Airway epithelial cell (primary cell): ENCODE results near the gene BFAR. TPM values are rescaled to one million over a fixed set of nuclear protein-coding genes. Genes with fewer than 3 reads are reported as not detected.

Experiments used
- total RNA-seq: library from RNA; depleted of rRNA; stranded (reverse); fragments of >200 nt; gene quantifications from 2 replicates; pipeline ENCODE4 v1.2.3, GENCODE V29; 2015

Gene BFAR
- 52.9 and 60.6 TPM in 2 replicates for total RNA-seq

GRCh38 chr16:14632693-14633569 is at the start of gene BFAR:
BFAR (plus strand) TSS chr16:14632951; CDS start chr16:14644347, 11,396 bp downstream.

DNA sequence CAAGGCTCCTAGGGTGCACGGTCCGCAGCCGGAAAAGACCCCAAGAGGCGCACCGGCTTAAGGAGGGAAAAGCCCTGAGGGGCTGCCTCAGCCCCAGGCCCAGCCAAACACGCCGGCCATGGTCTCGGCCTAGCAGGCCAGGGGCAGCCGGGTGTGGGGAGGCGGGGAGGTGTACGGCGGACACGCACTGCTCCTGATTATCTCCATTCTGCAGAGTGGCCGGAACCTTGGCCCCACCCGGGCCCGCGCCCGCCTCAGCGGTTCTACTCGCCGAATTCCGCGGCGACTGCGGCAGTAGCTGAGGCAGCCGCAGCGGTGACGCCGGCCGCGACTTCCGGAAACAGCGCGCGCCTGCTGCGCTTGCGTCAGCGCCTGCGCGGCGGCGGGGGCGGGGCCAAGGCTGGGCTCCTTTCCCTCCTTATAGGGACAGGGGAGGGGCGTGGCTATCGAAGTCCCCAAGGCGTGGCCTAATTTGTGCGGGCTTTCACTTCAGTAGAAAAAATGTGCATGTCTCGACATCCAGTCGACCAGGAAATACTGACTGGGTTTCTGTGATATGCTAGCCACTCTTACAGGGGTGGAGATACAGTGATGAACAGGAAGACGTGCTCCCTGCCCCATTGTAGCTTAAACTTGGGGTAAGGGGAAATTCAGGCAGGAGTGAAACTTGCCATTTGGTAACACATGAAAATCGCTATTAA is 2.7 kb upstream of the BFAR start, which contains the start of gene PARN:
Gene PARN, minus strand, starts transcription at position 342 of the 701 bp plus-strand sequence. Its CDS starts 135 bp downstream, at position 207.

DNA sequence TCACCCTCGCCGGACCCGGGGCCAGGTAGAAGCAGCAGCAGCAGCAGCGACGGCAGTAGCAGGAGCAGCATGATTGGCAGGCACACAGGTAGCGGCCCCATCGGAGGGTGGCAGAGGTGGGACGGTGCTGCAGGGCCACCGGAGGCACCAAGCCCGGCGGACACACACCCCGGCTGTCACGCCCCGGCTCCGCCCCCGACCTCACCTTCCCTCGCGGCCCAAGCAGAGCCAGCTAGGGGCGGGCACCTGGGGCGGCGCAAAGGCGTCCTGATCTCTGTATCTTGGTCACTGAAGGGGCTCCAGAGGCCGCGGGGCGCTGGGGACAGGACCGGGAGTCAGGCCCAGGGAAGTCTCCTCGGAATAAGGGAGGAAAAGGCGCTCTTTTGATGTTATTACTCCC is 61.4 kb downstream of the BFAR start, which contains the start of gene PLA2G10:
Gene PLA2G10, minus strand, starts transcription at position 180 of the 400 bp plus-strand sequence. Its CDS starts 79 bp downstream, at position 101.

DNA sequence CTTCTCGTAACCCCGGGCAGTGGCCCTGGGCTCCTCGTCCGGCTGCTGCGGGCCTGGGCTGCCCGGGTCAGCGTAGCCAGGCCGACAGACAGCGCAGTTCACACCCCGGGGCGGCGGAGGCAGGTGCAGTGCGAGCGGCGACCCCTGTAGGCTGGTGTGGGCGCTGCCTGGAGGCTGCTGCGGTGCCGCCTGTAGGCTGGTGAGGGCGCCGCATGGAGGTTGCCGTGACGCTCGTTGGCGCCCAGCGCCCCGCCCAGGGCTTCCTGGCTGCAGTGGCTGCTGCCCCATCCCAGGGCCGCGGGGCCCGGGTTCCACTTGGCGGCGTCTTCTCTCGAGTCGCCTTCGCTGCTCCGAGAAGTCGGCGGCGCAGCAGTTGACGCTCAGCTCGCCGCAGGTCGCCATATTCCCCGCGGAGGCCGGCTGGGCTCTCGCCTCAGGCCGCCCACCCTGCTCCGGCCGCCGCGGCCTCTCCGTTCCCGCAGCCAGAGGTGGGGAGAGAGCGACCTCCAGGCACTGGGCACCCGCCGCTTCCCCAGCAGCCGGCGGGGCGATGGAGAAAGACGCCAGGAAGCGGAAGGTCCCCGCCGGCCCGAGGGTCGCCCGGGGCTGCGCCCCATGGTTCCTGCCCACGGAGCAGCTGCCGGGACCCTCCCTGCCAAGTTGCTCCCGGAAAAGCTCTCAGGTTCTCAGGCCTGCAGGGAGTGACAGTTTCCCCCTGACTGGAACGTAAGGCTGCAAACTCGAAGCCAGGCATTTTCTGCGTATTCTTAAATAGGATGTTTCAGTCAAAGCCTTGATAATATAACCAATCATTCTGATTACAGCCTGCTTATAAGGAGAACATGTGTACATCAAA is 70.6 kb downstream of the BFAR start, which contains the start of gene NPIPA3:
Gene NPIPA3, plus strand, starts transcription at position 256 of the 856 bp plus-strand sequence. CDS start 5,533 bp downstream, outside the sequence.

Other genes starting within 250 kb of the BFAR start
- gene PARN, start 2.7 kb upstream of the BFAR start, total RNA-seq: 21.7 and 39.2 TPM in 2 replicates
- gene PLA2G10, start 61.4 kb downstream of the BFAR start, total RNA-seq: not detected in 2 replicates
- not detected in 2 replicates for gene NPIPA3, start 70.5 kb downstream of the BFAR start, total RNA-seq
- gene NPIPA2, start 109.6 kb downstream of the BFAR start, total RNA-seq: not detected in 2 replicates
- gene NOMO1, start 200.8 kb downstream of the BFAR start, total RNA-seq: 80.8 and 106 TPM in 2 replicates